GM18858 (cell line): Measurements from ENCODE around the gene ICE2.
"Not testable (repeated sequence)": the region's sequence is repeated elsewhere in the genome, so short reads cannot be mapped to it uniquely, and the experiment has no call there.

Source experiments
- ATAC-seq: cut with Tn5 transposase; IDR thresholded peaks from one replicate; pipeline ENCODE4 v1.9.1; 2021; ENCODE audit not compliant: unreplicated experiment

The ICE2 gene

DNA sequence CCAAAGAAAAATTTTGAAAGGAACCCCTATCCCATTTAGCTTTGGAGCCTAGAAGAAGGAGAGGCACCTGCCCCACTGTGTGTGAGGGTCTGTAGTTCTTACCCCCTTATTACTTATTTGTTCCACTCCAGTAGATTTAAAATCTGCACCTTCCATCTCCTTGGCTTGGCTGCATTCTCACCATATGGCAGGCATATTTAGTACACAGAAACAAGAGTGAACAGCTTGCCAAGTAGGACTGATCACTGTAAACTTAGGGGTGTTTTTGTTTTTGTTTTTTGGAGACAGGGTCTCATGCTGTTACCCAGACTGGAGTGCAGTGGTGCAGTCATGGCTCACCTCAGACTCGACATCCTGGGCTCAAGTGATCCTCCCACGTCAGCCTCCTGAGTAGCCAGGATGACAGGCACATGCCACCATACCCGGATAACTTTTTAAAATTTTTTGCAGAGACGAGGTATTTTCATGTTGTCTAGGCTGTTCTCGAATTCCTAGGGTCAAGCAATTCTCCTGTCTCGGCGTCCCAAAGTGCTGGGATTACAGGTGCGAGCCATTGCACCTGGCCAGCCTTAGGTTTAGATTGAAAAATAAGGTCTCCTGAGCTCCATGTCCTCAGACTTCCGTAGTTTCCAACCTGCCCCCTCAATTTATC, 67.0 kb downstream of the ICE2 start:
- ATAC-seq: no peak

DNA sequence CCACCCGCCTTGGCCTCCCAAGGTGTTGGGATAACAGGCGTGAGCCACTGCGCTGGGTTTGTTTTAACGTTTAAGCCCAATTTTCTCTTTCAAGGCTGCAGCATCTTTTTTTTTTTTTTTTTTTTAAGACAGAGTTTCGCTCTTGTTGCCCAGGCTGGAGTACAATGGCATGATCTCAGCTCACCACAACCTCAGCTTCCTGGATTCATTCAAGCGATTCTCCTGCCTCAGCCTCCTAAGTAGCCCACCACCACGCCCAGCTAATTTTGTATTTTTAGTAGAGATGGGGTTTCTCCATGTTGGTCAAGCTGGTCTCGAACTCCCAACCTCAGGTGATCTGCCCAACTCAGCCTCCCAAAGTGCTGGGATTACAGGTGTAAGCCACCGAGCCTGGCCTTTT, 68.6 kb downstream of the ICE2 start:
- ATAC-seq: not testable (repeated sequence)

DNA sequence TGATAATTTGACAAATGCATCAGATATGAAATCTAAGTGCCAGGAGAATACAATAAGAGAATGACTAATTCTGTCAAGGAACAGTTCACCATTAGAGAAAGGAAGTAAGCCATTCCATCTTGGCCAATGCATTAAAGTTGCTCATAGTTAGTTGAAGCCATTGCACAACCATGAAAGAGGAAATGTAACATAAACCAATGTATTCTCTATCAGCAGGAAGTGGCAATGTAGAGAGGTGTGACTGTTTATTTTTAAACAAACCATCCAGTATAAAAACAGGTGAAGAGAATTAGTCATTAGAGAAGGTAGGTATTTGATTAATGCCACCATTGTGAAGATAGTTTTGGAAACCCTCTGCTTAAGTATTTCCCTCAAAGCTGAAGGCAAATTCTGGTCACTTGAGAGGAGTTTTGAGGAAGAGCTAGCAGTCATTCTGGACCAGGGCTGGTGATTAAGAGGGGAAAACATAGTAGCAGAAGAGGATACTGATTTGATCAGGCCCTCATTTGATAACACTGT, 70.4 kb downstream of the ICE2 start:
- no peak for ATAC-seq

DNA sequence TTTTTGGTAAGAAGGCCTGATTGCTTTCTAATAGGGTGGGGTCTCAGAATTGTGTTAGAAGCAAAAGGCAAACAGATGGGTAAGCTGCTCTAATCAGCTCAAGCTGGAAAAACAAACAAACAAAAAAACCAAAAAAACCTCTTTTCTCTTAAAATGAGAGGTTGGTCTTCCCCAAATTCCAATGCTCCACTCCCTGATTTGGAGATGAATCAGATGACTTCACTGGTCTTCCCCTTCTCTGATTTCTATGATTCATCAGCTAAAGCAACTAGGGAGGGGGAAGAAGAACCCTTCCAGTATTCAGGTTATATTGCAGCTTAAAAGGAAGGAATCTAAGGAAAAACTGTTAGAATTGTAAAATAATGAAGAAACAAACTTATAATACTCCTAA, 71.5 kb downstream of the ICE2 start:
- ATAC-seq: no peak

DNA sequence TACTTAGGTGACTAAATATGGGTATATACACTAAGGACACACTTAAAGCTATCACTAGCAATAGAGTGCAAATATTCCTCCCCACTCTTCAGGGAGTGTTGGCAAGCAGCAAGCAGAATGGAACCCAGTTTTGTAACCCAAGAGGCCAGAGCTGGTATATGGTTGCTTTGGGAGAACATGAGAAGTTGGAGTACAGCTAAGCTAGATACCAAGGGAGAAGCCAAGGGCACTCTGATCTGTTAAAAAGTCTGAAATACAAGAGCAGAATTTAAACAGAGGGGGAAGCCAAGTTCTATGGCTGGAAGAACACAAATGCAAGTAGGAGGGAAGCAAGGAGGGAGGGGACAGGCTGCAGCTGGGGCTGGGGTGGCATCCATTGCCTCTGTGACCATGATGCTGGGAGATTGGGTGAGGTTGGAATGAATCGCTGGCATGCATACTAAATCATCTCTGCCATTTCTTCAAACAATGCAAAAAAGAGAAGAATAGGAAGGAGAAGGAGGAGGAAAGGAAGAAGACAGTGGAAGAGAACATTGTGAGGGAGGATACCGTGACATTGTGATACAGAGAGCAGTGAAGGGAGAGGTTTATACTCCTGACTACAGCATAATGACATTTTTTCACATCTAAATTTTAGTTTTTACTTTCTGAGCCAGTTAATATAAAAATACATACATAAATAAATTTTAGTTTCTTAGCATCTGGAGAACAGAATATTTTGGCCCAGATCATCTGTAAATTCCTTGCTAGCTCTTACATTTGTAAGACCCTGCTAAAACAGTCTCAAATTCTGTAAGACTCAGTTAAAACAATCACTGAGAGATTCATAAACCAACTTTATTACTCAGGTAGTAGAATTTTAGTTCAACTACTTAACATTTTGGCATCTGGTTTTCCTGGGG, 72.2 kb downstream of the ICE2 start:
- no peak for ATAC-seq

DNA sequence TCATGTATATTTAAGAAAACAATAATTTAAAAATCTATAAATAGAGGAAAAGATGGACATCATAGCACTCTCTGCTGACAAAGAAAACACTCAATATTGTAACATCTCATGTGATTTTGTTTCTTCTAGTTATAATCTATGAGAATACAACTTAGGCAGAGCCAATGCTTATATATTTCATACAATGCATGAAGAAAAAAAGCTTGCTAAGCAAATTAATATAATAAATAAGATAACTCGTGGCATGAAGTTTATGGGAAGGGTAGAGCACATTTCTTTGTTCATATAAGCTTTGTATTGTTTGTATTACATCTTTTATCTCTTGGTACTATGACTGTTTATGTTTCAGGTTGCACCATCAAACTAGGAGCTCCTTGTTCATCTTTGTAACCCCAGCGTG, 73.5 kb downstream of the ICE2 start:
- no peak for ATAC-seq

DNA sequence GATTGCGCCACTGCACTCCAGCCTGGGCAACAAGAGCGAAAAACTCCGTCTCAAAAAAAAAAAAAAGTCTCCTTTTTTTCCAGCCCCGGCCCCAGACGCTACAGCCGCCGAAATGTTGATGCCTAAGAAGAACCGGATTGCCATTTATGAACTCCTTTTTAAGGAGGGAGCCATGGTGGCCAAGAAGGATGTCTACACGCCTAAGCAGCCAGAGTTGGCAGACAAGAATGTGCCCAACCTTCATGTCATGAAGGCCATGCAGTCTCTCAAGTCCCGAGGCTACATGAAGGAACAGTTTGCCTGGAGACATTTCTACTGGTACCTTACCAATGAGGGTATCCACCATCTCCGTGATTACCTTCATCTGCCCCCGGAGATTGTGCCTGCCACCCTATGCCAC, 74.6 kb downstream of the ICE2 start:
- ATAC-seq: not testable (repeated sequence)

DNA sequence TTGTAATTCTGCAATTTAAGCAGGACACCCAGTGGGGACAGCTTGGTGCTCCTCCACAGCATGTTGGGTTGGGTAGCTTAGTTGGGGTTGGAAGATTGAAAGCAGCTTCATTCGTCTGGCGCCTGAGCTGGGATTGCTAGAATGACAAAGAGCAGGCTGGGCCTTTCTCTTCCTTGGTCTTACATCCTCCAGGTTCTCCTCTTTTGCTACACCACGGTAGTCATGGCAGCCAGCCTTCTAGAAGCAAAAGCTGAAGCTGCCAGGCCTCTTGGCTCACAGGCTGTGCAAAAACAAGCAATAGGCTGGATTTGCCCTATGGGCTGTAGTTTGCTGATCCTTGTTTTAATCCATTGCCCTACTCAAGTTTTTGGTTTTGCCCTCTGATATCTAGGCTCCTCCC, 78.0 kb downstream of the ICE2 start:
- ATAC-seq: no peak

DNA sequence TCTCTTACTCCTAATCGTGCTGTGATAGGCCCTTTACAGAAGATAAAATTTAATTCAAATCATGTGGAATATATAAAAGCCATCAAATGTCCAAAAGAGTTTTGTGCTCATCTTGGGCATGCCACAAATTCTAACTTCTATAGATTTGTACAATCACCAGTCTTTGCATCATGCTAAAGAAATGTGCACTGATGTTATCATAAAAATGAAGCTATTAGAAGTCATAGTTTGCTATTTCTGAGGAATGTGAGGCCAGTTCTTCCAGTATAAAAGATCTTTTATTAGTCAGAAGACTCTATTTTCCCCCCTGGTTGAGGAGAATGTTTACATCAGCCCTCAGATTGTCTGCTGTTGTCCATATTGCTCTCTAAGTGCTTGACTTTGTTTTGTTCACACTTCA, 79.0 kb downstream of the ICE2 start:
- ATAC-seq: no peak

DNA sequence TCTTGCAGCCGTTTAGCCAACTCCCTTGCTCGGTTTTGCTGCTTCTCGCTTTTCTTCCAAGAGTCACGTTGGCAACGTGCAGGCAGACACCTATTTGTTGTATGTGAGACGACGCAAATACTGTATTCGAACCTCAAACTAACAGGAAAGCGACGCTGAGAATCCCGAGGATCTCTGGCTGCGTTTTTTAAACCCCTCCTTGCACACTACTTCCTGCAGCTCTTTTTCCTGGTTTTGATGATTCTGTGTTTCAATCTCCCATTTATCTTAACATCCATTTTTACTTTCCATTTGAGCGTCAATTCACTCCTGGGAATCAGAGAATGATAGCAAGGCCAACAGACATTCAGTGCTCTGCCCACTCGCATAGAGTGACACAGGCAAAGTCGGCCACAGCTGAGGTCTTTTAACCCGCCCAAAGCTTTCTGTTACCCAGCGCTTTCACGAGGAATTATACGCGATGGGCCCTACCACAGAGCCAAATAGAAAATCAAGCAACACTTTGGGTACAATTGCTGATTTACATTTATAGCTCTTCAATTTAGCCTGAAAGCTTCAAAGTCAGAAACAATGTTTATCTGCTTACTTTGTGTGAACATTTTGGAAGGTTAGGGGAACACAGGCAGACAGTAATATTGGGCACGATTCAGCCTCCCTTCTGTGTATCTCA, 79.6 kb downstream of the ICE2 start:
- no peak for ATAC-seq

DNA sequence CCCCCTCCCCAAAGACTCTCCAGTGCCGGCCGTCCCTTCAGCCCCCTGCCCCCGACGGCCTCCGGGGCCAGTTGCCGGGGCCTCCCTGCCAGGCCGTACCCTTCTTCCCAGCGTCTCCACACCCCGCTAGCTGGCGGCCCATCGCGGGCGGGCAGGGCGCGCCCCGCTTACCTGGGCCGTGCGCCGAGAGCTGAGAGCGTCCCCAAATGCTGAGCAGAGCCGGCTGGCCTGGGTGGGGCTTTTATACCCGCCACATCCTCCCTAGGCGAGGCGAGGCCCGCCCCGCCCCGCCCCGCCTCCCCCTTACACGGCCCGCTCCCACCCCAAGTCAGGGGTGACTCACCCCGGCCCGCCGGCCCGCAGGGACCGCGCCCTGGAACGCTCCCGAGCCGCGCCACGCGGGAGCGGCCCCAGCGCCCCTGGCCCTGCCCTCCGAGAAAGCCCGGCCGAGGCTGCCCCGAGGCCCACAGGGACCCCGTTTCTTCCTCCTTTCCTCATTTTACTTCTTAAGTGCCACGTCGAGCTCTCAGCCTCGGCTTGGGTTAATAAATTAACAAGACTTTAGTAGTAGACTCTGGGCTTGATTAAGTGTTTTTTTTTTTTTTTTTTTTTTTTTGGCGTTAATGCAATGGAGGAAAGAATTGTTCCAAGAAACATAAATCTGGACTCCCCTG, 81.0 kb downstream of the ICE2 start, which contains the start of gene ANXA2:
ANXA2 (minus strand) TSS at position 215 of the 674 bp plus-strand sequence. CDS start 11,911 bp downstream, outside the sequence.
- ATAC-seq: peak; percentile 50

DNA sequence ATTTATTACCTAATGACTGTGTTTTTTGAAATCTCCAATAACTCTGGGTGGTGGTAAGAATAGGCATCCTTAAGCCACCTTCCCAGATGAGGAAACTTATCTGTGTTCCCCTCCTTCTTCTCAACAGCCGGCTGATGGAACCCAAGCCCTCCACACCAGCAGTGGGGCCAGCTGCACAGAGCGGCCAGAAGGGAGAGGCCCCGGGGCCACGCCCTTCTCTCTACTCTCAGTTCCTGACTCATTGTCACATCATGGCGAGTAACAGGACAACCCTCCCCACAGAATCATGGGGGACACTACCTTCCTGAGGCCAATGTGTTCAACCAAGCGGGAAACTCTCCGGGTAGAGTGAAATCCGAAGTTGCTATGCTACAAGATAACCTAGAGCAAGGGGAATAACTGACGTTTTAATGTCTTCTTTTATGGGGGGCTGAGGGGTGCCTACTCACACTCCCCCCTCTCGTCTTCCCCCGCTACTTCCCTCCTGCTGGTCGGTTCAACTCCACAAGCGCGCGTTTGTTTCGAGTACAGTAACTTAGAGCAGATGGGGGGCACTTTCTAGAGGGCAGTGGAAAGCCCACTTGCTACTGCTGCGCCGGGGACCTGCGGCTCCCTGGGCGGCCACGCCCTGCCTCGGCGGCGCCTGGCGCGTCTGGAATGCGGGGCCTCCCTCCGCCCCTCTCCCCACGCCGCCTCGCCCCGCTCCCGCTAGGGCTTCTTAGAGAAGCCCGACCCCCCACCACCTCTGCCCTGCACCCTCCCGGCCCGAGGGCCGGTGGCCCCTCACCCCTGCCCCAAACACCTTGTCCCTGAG, 81.8 kb downstream of the ICE2 start:
- peak; percentile 52 for ATAC-seq

DNA sequence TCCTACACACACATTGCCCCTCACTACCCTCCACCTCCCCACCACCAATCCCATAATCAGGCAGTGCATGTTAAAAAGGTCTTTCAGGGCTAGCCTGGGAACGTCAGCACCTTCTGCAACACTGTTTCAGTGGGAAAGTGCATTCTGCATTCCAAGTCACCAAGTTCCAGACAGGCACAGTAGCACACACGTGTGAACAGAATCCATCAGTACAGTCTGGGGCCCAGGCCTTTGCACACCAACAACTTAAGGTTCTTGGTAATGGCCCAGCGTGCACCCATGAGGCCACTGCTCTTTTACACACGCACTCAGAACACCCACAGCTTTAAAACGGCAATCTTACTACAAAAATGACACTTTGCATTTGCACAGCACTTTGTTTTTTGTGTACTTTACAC, 82.4 kb downstream of the ICE2 start:
- ATAC-seq: no peak

DNA sequence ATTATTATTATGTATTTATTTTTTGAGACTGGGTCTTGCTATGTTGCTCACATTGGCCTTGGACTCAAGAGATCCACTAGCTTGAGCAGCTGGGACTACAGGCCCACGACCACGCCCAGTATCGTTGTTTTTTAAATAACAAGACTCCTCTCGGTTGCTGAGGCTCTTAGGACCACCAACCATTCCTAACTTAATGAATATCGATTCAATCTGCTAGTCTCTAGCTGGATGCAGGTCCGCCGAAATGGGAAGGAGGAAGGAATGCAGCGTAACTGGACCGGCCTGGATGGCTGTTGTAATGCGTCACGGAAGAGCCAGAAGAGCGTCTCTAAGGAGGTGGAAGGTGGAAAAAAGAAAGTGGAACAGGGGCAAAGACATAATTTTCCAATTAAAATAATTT, 82.8 kb downstream of the ICE2 start:
- ATAC-seq: no peak

DNA sequence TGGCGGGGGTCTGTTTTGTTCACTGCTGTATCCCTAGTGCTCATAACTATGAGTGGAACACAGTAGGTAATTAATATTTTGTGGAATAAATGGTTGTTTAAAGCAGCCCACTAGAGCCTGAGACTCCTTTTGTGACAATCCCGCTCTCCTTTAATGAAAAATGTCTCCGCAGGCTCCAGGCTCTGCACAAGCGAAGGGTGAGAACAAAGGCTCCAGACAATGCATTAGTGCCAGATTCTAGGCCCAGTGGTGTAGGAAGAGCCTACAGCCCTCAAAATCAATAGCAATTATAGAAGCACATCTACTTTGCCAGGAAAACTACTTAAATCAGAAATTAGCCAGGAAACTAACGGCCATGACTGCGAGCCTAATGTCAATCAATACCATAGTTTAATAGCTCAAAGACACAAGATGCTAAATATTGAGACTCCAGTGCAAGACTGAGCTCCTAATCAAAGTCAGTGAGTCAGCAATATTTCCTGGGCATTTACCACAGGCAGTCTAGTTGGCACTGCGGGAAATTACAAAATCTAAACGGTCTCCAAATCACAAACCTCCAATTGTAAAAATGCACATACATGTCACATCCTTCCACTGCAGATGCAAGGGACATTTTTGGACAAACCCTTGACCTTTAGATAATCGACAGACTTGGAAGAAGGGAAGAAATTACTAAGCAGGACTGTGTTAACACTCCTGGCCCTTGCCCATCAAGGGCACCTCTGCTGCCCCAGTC, 83.5 kb downstream of the ICE2 start:
- ATAC-seq: no peak

DNA sequence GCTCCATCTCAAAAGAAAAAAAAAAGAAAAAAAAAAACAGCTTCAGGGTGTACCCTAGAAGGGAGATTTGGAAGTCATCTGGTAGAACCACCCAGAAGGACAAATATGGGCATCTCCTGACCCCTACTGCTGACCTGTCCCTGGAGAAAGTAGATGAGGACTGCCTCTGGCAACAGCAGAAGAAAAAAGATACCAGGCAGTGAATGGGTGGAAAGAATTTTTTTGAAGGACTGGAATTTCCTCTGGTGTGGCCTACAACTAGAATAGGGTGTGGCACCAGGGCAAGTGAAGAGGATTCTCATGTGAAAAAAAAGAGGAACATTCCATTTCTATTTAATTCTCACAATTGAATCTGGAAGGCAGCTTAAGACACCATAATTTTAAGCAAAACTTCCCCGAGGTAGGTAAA, 84.2 kb downstream of the ICE2 start:
- no peak for ATAC-seq

DNA sequence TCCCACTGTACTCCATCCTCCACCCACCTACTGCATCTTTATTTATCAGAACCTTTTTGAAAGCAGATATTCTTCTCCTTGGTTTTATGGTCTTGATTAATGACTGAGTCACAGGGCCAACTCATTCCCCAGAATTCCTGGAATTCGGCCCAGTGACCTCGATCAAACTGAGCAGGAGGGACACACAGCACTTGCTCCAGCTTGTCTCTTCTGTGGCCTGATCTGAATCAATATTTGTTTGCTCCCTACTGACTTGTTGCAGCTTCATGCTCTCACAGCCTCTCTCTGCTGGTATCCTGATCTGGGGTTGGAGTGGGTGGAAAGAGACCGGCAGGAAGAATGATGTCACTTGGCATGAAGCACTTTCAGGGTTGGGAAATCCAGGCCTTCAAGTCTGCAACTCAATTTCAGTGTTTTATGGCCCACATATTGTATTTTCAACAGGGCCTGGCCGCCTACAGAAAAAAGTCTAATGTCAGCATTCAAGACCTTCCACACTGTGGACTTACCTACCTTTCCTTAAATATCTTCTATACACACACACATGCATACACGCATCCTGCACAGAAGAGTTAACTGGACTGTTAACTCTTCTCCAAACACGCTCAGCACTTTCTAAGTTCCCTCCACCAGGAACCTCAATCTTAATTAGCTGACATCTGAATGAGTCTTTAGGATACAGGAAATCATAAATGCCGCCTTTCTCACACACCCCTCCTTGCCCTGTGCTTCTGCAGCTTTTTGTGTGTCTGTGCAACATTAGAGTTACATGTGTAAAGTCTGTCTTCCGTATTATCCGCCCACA, 85.8 kb downstream of the ICE2 start:
- ATAC-seq: no peak

DNA sequence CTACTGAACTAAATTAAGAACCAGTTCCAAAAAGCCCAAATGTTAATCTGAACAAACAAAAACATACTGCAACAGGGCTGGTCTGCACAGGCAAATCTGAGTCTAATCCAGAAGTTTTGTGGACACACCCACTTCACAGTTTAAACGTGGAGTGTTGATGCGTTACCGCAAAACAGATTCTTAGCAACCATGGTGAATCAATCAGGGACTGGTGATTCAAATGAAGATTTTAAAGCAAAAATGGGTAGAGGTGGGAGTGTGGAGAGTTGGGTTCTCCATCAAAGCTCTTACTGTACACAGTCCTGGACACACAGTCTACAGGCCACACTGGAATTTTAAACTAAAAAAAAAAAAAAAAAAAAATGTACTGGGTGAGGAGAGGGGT, 86.3 kb downstream of the ICE2 start:
- no peak for ATAC-seq
